K562 (cell line): ENCODE measurements around the gene PMVK. TPM values are rescaled to one million over a fixed set of nuclear protein-coding genes. Genes with fewer than 3 reads are reported as not detected.

ENCODE experiments used
- BCLAF1 ChIP-seq, 2 experiments: fragments of 450-650 bp in 1 of 2; IDR thresholded peaks; 2 replicates each; pipeline ENCODE4 v1.6.1; 2011 to 2017; ENCODE audit warnings: low read depth in 2 of 2, antibody characterized with exemption in 1 of 2, borderline replicate concordance in 1 of 2, low read length in 1 of 2, mild to moderate bottlenecking in 1 of 2, mixed read lengths in 1 of 2; ENCODE audit not compliant: control insufficient read depth in 1 of 2
- BRD9 ChIP-seq: fragments of 450-650 bp; IDR thresholded peaks from 2 replicates; pipeline ENCODE4 v1.6.1; 2018; ENCODE audit warnings: low read depth; ENCODE audit not compliant: partially characterized antibody
- C11orf30 ChIP-seq: fragments of 450-650 bp; IDR thresholded peaks from 2 replicates; pipeline ENCODE4 v1.6.1; 2016; ENCODE audit warnings: low read depth, mild to moderate bottlenecking
- DPF2 ChIP-seq: fragments of 450-650 bp; IDR thresholded peaks from 2 replicates; pipeline ENCODE4 v1.6.1; 2016
- FOSL1 ChIP-seq: fragments of 200-800 bp; sonication (Bioruptor generic); conservative IDR thresholded peaks from 2 replicates; pipeline ENCODE4 v1.6.1; 2016; ENCODE audit warnings: missing genetic modification characterization, missing compliant biosample characterization
- MTA3 ChIP-seq: fragments of 450-650 bp; formaldehyde crosslinking; IDR thresholded peaks from 2 replicates; pipeline ENCODE4 v1.6.1; 2017; ENCODE audit warnings: mild to moderate bottlenecking, borderline replicate concordance
- NCOA4 ChIP-seq: fragments of 450-650 bp; IDR thresholded peaks from 2 replicates; pipeline ENCODE4 v1.6.1; 2018; ENCODE audit warnings: mild to moderate bottlenecking; ENCODE audit not compliant: partially characterized antibody
- POLR2H ChIP-seq: IDR thresholded peaks from 2 replicates; pipeline ENCODE4 v1.6.1; 2016; ENCODE audit warnings: missing genetic modification characterization, low read depth, mild to moderate bottlenecking, control low read depth, missing compliant biosample characterization, moderate library complexity
- PTBP1 ChIP-seq: fragments of 200-400 bp; formaldehyde crosslinking; IDR thresholded peaks from 2 replicates; pipeline ENCODE4 v1.6.1; 2017; ENCODE audit warnings: low read depth, low read length
- RBBP5 ChIP-seq: fragments of 200-600 bp; sonication (generic); IDR thresholded peaks from 2 replicates; pipeline ENCODE4 v1.6.1; 2012; ENCODE audit warnings: borderline replicate concordance, mild to moderate bottlenecking, low read length, control low read depth, inconsistent platforms; ENCODE audit not compliant: insufficient read depth, poor library complexity, severe bottlenecking
- ZBTB40 ChIP-seq, 2 experiments: fragments of 450-650 bp in 1 of 2; sonication (generic) in 1 of 2; formaldehyde crosslinking in 1 of 2; IDR thresholded peaks; 2 replicates each; pipeline versions ENCODE4 v1.7.1 to v1.9.0; 2016 to 2022; ENCODE audit warnings: inconsistent platforms in 1 of 2, mild to moderate bottlenecking in 1 of 2, missing genetic modification reagents in 1 of 2
- polyA plus RNA-seq, 8 experiments: library from polyadenylated mRNA; depleted of rRNA in 4 of 8; stranded (reverse) in 5 of 8; unstranded in 3 of 8; fragments of >200 nt; fragmentation: Nextera tagmentation in 2 of 8; fragmentation: Illumina TruSeq in 1 of 8; extraction: Ambion mirVana in 2 of 8; extraction: Trizol in 1 of 8; gene quantifications; 2 replicates each; pipeline versions ENCODE4 v1.2.1 to v1.2.3, GENCODE V29; 2011 to 2014; ENCODE audit warnings: inconsistent platforms in 1 of 8, missing spikeins in 1 of 8
- total RNA-seq, 7 experiments: library from RNA; depleted of rRNA in 6 of 7; stranded (reverse); fragments of >200 nt in 6 of 7; fragmentation: Illumina TruSeq in 2 of 7; extraction: Trizol in 2 of 7; gene quantifications; 2 replicates each; pipeline versions ENCODE4 v1.2.1 to v1.2.3, GENCODE V29; 2011 to 2021; ENCODE audit warnings: low replicate concordance in 1 of 7
- TF ChIP-seq, protein P1 (sequence below), 2 experiments: IDR thresholded peaks; 2 replicates each; pipeline ENCODE4 v1.6.1; 2011; ENCODE audit warnings: borderline replicate concordance in 1 of 2, control low read depth in 1 of 2, low read depth in 1 of 2, low read length in 1 of 2, mild to moderate bottlenecking in 1 of 2, mixed read lengths in 1 of 2, moderate library complexity in 1 of 2; ENCODE audit not compliant: insufficient read depth in 1 of 2, insufficient read length in 1 of 2, poor library complexity in 1 of 2, severe bottlenecking in 1 of 2; ENCODE audit errors: extremely low read depth in 1 of 2

The PMVK gene
- total and polyA plus RNA-seq, 9 of the 15 experiments (the other 6 are each of a cell fraction or from before 2014, with no cell fraction given), result 1.1 to 15.3 (median 6.3) TPM

DNA sequence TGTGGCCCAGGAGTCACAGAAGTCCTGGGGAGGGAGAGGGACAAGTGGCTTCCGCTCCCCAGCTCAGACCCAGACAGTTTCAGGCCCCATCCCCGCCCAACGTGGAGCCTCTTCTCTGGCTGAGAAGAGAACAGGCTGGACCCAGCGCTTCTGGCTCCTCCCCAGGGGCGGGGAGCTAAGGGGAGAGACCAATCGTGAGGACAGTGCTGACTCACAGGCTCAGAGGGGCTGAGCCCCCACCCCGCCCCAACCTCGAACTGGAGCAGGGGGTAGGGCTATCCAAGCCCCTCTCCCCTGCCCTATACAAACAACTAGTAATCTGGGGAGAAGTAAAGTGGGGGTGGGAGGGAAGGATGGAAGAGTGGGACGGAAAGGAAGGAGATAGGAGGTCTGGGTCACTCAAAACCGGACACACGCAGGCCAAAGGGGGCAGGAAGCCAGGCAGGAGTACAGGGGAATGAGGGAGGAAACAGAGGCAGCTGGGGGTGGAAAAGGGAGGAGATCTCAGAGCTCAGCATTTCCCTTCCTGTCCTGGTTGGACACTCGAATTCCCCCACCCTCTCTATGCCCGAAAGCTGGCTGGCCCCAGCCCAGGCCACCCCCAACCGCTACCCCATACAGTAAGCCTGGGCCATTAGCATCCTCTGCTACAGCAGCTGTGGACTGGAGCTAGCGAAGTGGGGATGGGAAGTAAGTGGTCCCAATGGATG lies 34.3 kb upstream of the PMVK start, which contains the start of gene SHC1 (continued):
- no peak for TF ChIP-seq POLR2H
- TF ChIP-seq, protein P1, sequence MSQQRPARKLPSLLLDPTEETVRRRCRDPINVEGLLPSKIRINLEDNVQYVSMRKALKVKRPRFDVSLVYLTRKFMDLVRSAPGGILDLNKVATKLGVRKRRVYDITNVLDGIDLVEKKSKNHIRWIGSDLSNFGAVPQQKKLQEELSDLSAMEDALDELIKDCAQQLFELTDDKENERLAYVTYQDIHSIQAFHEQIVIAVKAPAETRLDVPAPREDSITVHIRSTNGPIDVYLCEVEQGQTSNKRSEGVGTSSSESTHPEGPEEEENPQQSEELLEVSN (IDR thresholded peaks at IDR 0.05; ENCODE audit: borderline replicate concordance in 1 of 2, extremely low read depth in 1 of 2, insufficient read depth in 1 of 2, insufficient read length in 1 of 2, low read depth in 1 of 2, low read length in 1 of 2, poor library complexity in 1 of 2, severe bottlenecking in 1 of 2), result peak in 1 of 2 experiments; percentile 5
- peak; percentile 48 for TF ChIP-seq RBBP5
- TF ChIP-seq FOSL1 (tag), result peak; percentile 73
- TF ChIP-seq C11orf30, result peak; percentile 91
- peak; percentile 84 for TF ChIP-seq DPF2
- TF ChIP-seq BCLAF1 (IDR thresholded peaks at IDR 0.05; ENCODE audit: borderline replicate concordance in 1 of 2, control insufficient read depth in 1 of 2, low read depth in 2 of 2, low read length in 1 of 2), result no peak
- TF ChIP-seq ZBTB40 (IDR thresholded peaks at IDR 0.05), result no peak; the same call in 1 of the 2 replicates
- TF ChIP-seq ZBTB40 (CRISPR knock-in tag; IDR thresholded peaks at IDR 0.05), result no peak
- no peak for TF ChIP-seq NCOA4
- peak; percentile 44 for TF ChIP-seq BRD9
- TF ChIP-seq MTA3, result peak; percentile 57; the same call in 1 of the 2 replicates
- no peak for TF ChIP-seq PTBP1
